Hepatocyte (in vitro differentiated cells): ENCODE data around the gene ABI1.

Experiments
- CTCF ChIP-seq: fragments of 200-600 bp; sonication (generic); IDR thresholded peaks from 2 replicates; pipeline ENCODE4 v1.5.1; 2016; ENCODE audit warnings: antibody characterized with exemption, mild to moderate bottlenecking; ENCODE audit not compliant: poor library complexity
- EZH2phosphoT487 ChIP-seq: fragments of 200-600 bp; sonication (generic); IDR thresholded peaks from one replicate; pipeline ENCODE4 v1.6.1; 2018; ENCODE audit warnings: antibody characterized with exemption, mild to moderate bottlenecking, low read depth, moderate library complexity; ENCODE audit not compliant: unreplicated experiment, severe bottlenecking

GRCh38 chr10:26733750-26734568 lies 126.8 kb downstream of the ABI1 start:
- no peak for TF ChIP-seq CTCF
- no peak for TF ChIP-seq EZH2phosphoT487
